Measurements from ENCODE around the gene NR5A2. TPM values are rescaled to one million over a fixed set of nuclear protein-coding genes. Genes with fewer than 3 reads are reported as not detected.

Gene NR5A2
- total and polyA plus RNA-seq, 2 donors (not counting 1 experiment from before 2014, with no cell fraction given): 0.01 TPM; not detected in 1

- H3K36me3 ChIP-seq (ENCODE audit: control insufficient read depth, insufficient read depth, low read length): no peaks in the 10 kb centered on the region
- H2AFZ ChIP-seq (ENCODE audit: low read length): no peak overlapping the region
- no peak overlapping the region for H3K4me2 ChIP-seq (ENCODE audit: extremely low read depth, insufficient read depth, low read length)
- no peaks in the 10 kb centered on the region for H4K20me1 ChIP-seq (ENCODE audit: control insufficient read depth, extremely low read depth, insufficient read depth, low read length)
- TF ChIP-seq EZH2 (IDR thresholded peaks at IDR 0.05; ENCODE audit: low read length, missing control alignments) (no peak), CTCF (conservative IDR thresholded peaks at IDR 0.05 in 1 of 2, IDR thresholded peaks at IDR 0.05 in 1 of 2; ENCODE audit: low read depth in 1 of 2, low read length in 2 of 2) (no peak)
- no peak for DNase-seq (ENCODE audit: low read depth in 2 of 2)
- H3K9ac ChIP-seq (ENCODE audit: insufficient read depth, low read length): no peak overlapping the region
- H3K4me1 ChIP-seq (ENCODE audit: control insufficient read depth, extremely low read depth, insufficient read depth, low read length): no peaks in the 10 kb centered on the region
- H3K27me3 ChIP-seq (ENCODE audit: control insufficient read depth, insufficient read depth, low read length): peaks cover 25% of the 10 kb centered on the region
- no peak overlapping the region for H3K4me3 ChIP-seq (replicated peaks in 1 of 4; ENCODE audit: control extremely low read depth in 1 of 4, insufficient read depth in 1 of 4, low read depth in 3 of 4, low read length in 4 of 4)
- H3K79me2 ChIP-seq (ENCODE audit: control insufficient read depth, insufficient read depth, low read length): no peaks in the 10 kb centered on the region
- H3K9me3 ChIP-seq (ENCODE audit: control insufficient read depth, insufficient read depth, low read depth, low read length): no peaks in the 10 kb centered on the region
- H3K27ac ChIP-seq (ENCODE audit: insufficient read depth, low read length): no peak overlapping the region
These were observed 18.6 kb downstream of the NR5A2 start for GRCh38 chr1:200046115-200046514.

- Histone ChIP-seq H3K4me2 (ENCODE audit: extremely low read depth, insufficient read depth, low read length) (no peak overlapping the region), H3K4me3 (replicated peaks in 1 of 4; ENCODE audit: control extremely low read depth in 1 of 4, insufficient read depth in 1 of 4, low read depth in 3 of 4, low read length in 4 of 4) (no peak overlapping the region), H4K20me1 (ENCODE audit: control insufficient read depth, extremely low read depth, insufficient read depth, low read length) (no peaks in the 10 kb centered on the region), H3K9ac (ENCODE audit: insufficient read depth, low read length) (no peak overlapping the region), H3K9me3 (ENCODE audit: control insufficient read depth, insufficient read depth, low read depth, low read length) (no peaks in the 10 kb centered on the region), H2AFZ (ENCODE audit: low read length) (no peak overlapping the region), H3K27me3 (ENCODE audit: control insufficient read depth, insufficient read depth, low read length) (peaks cover 4% of the 10 kb centered on the region), H3K27ac (ENCODE audit: insufficient read depth, low read length) (no peak overlapping the region), H3K36me3 (ENCODE audit: control insufficient read depth, insufficient read depth, low read length) (no peaks in the 10 kb centered on the region), H3K79me2 (ENCODE audit: control insufficient read depth, insufficient read depth, low read length) (no peaks in the 10 kb centered on the region), H3K4me1 (ENCODE audit: control insufficient read depth, extremely low read depth, insufficient read depth, low read length) (no peaks in the 10 kb centered on the region)
- no peak for TF ChIP-seq EZH2 (IDR thresholded peaks at IDR 0.05; ENCODE audit: low read length, missing control alignments)
- no peak for TF ChIP-seq CTCF (conservative IDR thresholded peaks at IDR 0.05 in 1 of 2, IDR thresholded peaks at IDR 0.05 in 1 of 2; ENCODE audit: low read depth in 1 of 2, low read length in 2 of 2)
- no peak for DNase-seq (ENCODE audit: low read depth in 2 of 2)
These were observed 20.7 kb downstream of the NR5A2 start for GRCh38 chr1:200048244-200048643.

- H3K9ac ChIP-seq (ENCODE audit: insufficient read depth, low read length): no peak overlapping the region
- H3K4me3 ChIP-seq (replicated peaks in 1 of 4; ENCODE audit: control extremely low read depth in 1 of 4, insufficient read depth in 1 of 4, low read depth in 3 of 4, low read length in 4 of 4): no peak overlapping the region
These were observed 22.3 kb downstream of the NR5A2 start for GRCh38 chr1:200049810-200050209.

More at GRCh38 chr1:200049810-200050209, 22.3 kb downstream of the NR5A2 start:
- Histone ChIP-seq H3K4me2 (ENCODE audit: extremely low read depth, insufficient read depth, low read length) (no peak overlapping the region), H2AFZ (ENCODE audit: low read length) (no peak overlapping the region), H3K36me3 (ENCODE audit: control insufficient read depth, insufficient read depth, low read length) (no peaks in the 10 kb centered on the region), H3K4me1 (ENCODE audit: control insufficient read depth, extremely low read depth, insufficient read depth, low read length) (no peaks in the 10 kb centered on the region), H3K79me2 (ENCODE audit: control insufficient read depth, insufficient read depth, low read length) (no peaks in the 10 kb centered on the region), H3K27me3 (ENCODE audit: control insufficient read depth, insufficient read depth, low read length) (no peaks in the 10 kb centered on the region), H3K27ac (ENCODE audit: insufficient read depth, low read length) (no peak overlapping the region), H3K9me3 (ENCODE audit: control insufficient read depth, insufficient read depth, low read depth, low read length) (no peaks in the 10 kb centered on the region), H4K20me1 (ENCODE audit: control insufficient read depth, extremely low read depth, insufficient read depth, low read length) (no peaks in the 10 kb centered on the region)
- no peak for TF ChIP-seq EZH2 (IDR thresholded peaks at IDR 0.05; ENCODE audit: low read length, missing control alignments)
- TF ChIP-seq CTCF (conservative IDR thresholded peaks at IDR 0.05 in 1 of 2, IDR thresholded peaks at IDR 0.05 in 1 of 2; ENCODE audit: low read depth in 1 of 2, low read length in 2 of 2): no peak
- no peak for DNase-seq (ENCODE audit: low read depth in 2 of 2)

Measured in fibroblast of lung (primary cell).